H9 (cell line): ENCODE measurements around the gene MAML3. TPM values are rescaled to one million over a fixed set of nuclear protein-coding genes. Genes with fewer than 3 reads are reported as not detected.

Experiments
- DNase-seq: peaks from one replicate; pipeline ENCODE4 v3.0.0-alpha.2; 2017
- H2AFZ ChIP-seq: one replicate; pipeline ENCODE4 v1.6.1; 2013; ENCODE audit warnings: mild to moderate bottlenecking, low read length, control low read depth, moderate library complexity
- H2AK5ac ChIP-seq: 2 replicates; pipeline ENCODE4 v1.6.1; 2013; ENCODE audit warnings: low read length, control low read depth, mixed read lengths; ENCODE audit not compliant: insufficient read length
- H2BK120ac ChIP-seq: one replicate; pipeline ENCODE4 v1.6.1; 2013; ENCODE audit warnings: low read depth, mild to moderate bottlenecking, low read length, control low read depth, inconsistent platforms; ENCODE audit not compliant: poor library complexity, severe bottlenecking
- H2BK12ac ChIP-seq: 2 replicates; pipeline ENCODE4 v1.6.1; 2013; ENCODE audit warnings: low read length, control low read depth, mixed read lengths, low read depth; ENCODE audit not compliant: insufficient read length
- H2BK15ac ChIP-seq: 2 replicates; pipeline ENCODE4 v1.6.1; 2013; ENCODE audit warnings: low read depth, low read length, control low read depth
- H2BK20ac ChIP-seq: one replicate; pipeline ENCODE4 v1.6.1; 2013; ENCODE audit warnings: low read depth, mild to moderate bottlenecking, low read length, control low read depth, inconsistent platforms; ENCODE audit not compliant: poor library complexity, severe bottlenecking
- H2BK5ac ChIP-seq: 2 replicates; pipeline ENCODE4 v1.6.1; 2013; ENCODE audit warnings: low read length, control low read depth, mixed read lengths; ENCODE audit not compliant: insufficient read length
- H3K14ac ChIP-seq: 2 replicates; pipeline ENCODE4 v1.6.1; 2013; ENCODE audit warnings: low read length, control low read depth; ENCODE audit not compliant: insufficient read depth
- H3K18ac ChIP-seq: 2 replicates; pipeline ENCODE4 v1.6.1; 2013; ENCODE audit warnings: low read depth, mild to moderate bottlenecking, mixed read lengths, low read length, control low read depth; ENCODE audit not compliant: insufficient read length
- H3K23ac ChIP-seq: 2 replicates; pipeline ENCODE4 v1.6.1; 2013; ENCODE audit warnings: low read length, control low read depth, mixed read lengths, low read depth; ENCODE audit not compliant: insufficient read length
- H3K23me2 ChIP-seq: 2 replicates; pipeline ENCODE4 v1.6.1; 2013; ENCODE audit warnings: low read depth, mild to moderate bottlenecking, mixed read lengths, low read length, control low read depth; ENCODE audit not compliant: insufficient read length, poor library complexity, severe bottlenecking
- H3K27ac ChIP-seq: 2 replicates; pipeline ENCODE4 v1.5.1; 2013; ENCODE audit warnings: low read length, control low read depth, mixed read lengths, low read depth; ENCODE audit not compliant: insufficient read length
- H3K27me3 ChIP-seq: 2 replicates; pipeline ENCODE4 v1.6.1; 2013; ENCODE audit warnings: low read length, control low read depth, inconsistent platforms; ENCODE audit not compliant: insufficient read depth
- H3K4ac ChIP-seq: 2 replicates; pipeline ENCODE4 v1.6.1; 2013; ENCODE audit warnings: low read depth, mild to moderate bottlenecking, control low read depth, inconsistent platforms, low read length, moderate library complexity
- H3K4me1 ChIP-seq: 2 replicates; pipeline ENCODE4 v1.6.1; 2013; ENCODE audit warnings: low read length, control low read depth, inconsistent platforms; ENCODE audit not compliant: insufficient read depth
- H3K4me2 ChIP-seq: 2 replicates; pipeline ENCODE4 v1.6.1; 2013; ENCODE audit warnings: low read length, control low read depth, mixed read lengths; ENCODE audit not compliant: insufficient read length, insufficient read depth
- H3K56ac ChIP-seq: 2 replicates; pipeline ENCODE4 v1.6.1; 2013; ENCODE audit warnings: low read depth, mild to moderate bottlenecking, mixed read lengths, low read length, control low read depth; ENCODE audit not compliant: insufficient read length
- H3K79me1 ChIP-seq: 2 replicates; pipeline ENCODE4 v1.6.1; 2013; ENCODE audit warnings: low read depth, mild to moderate bottlenecking, moderate library complexity, low read length, control low read depth, inconsistent platforms; ENCODE audit not compliant: insufficient read depth, poor library complexity, severe bottlenecking
- H3K79me2 ChIP-seq: 2 replicates; pipeline ENCODE4 v1.6.1; 2013; ENCODE audit warnings: low read length, control low read depth, inconsistent platforms; ENCODE audit not compliant: insufficient read depth
- H3K9ac ChIP-seq: 2 replicates; pipeline ENCODE4 v1.6.1; 2013; ENCODE audit warnings: low read length, control low read depth, mixed read lengths; ENCODE audit not compliant: insufficient read length; ENCODE audit errors: extremely low read depth
- H3K9me3 ChIP-seq: one replicate; pipeline ENCODE4 v1.6.1; 2013; ENCODE audit warnings: low read depth, low read length, inconsistent platforms; ENCODE audit not compliant: control insufficient read depth
- H3T11ph ChIP-seq: one replicate; pipeline ENCODE4 v1.6.1; 2013; ENCODE audit warnings: mild to moderate bottlenecking, low read length, control low read depth, inconsistent platforms
- H4K20me1 ChIP-seq: one replicate; pipeline ENCODE4 v1.6.1; 2013; ENCODE audit not compliant: control insufficient read depth, insufficient read length, insufficient read depth
- H4K5ac ChIP-seq: 2 replicates; pipeline ENCODE4 v1.6.1; 2013; ENCODE audit warnings: low read depth, mild to moderate bottlenecking, mixed read lengths, low read length, control low read depth; ENCODE audit not compliant: insufficient read length
- H4K8ac ChIP-seq: replicated peaks from 2 replicates; pipeline ENCODE4 v1.6.1; 2013; ENCODE audit warnings: low read length, control low read depth, mixed read lengths, low read depth; ENCODE audit not compliant: insufficient read length
- H4K91ac ChIP-seq: 2 replicates; pipeline ENCODE4 v1.6.1; 2013; ENCODE audit warnings: low read depth, mild to moderate bottlenecking, moderate library complexity, mixed read lengths, low read length, control low read depth; ENCODE audit not compliant: insufficient read length
- H3K27ac Mint-ChIP-seq, 3 experiments: 2 replicates in 2 of 3; 3 replicates in 1 of 3; pipeline ENCODE4 v1.8.0; 2020 to 2021; ENCODE audit warnings: mixed read lengths in 3 of 3, mild to moderate bottlenecking in 1 of 3, moderate library complexity in 1 of 3
- H3K27me3 Mint-ChIP-seq: 2 replicates; pipeline ENCODE4 v1.8.0; 2021; ENCODE audit warnings: low read depth, mild to moderate bottlenecking, moderate library complexity, mixed read lengths
- H3K36me3 Mint-ChIP-seq, 3 experiments: 2 replicates in 2 of 3; 3 replicates in 1 of 3; pipeline ENCODE4 v1.8.0; 2020 to 2021; ENCODE audit warnings: low read depth in 3 of 3, mixed read lengths in 3 of 3; ENCODE audit not compliant: insufficient read depth in 1 of 3
- H3K4me1 Mint-ChIP-seq, 2 experiments: 2 replicates each; pipeline ENCODE4 v1.8.0; 2020; ENCODE audit warnings: mixed read lengths in 2 of 2
- H3K4me3 Mint-ChIP-seq, 2 experiments: 2 replicates in 1 of 2; 3 replicates in 1 of 2; pipeline ENCODE4 v1.8.0; 2020 to 2021; ENCODE audit warnings: mild to moderate bottlenecking in 2 of 2, mixed read lengths in 2 of 2, moderate library complexity in 1 of 2
- H3K9me3 Mint-ChIP-seq, 2 experiments: 2 replicates in 1 of 2; 3 replicates in 1 of 2; pipeline ENCODE4 v1.8.0; 2020; ENCODE audit warnings: mild to moderate bottlenecking in 2 of 2, mixed read lengths in 2 of 2, moderate library complexity in 1 of 2
- CTCF ChIP-seq: fragments of 200-600 bp; sonication (generic); conservative IDR thresholded peaks from 3 replicates; pipeline ENCODE4 v1.8.0; 2021; ENCODE audit warnings: antibody characterized with exemption, mild to moderate bottlenecking
- WGBS: extraction: QIAGEN DNeasy Blood & Tissue Kit; methylation state at CpG from one replicate; pipeline ENCODE4 v1.1.7; 2013; ENCODE audit warnings: missing lambda C conversion rate, low lambda C conversion rate, mixed read lengths; ENCODE audit not compliant: insufficient read length; ENCODE audit errors: extremely low coverage; 5-methylcytosine and 5-hydroxymethylcytosine counted together
- total RNA-seq: library from RNA; stranded (reverse); gene quantifications from 2 replicates; pipeline ENCODE4 v1.2.1, GENCODE V29; 2021

MAML3 gene
- total RNA-seq, 1 experiment from 2014 or later = 3.9 TPM

- Histone ChIP-seq H3K4me1 (peaks cover 7% of the 10 kb centered on the region; the same call in 1 of the 2 replicates), H2BK12ac (no peak overlapping the region), H3K4me2 (no peak overlapping the region), H3K9ac (no peak overlapping the region), H4K91ac (no peak overlapping the region), H3K79me2 (no peaks in the 10 kb centered on the region), H2BK20ac (no peak overlapping the region), H3K23ac (no peak overlapping the region), H2AFZ (no peak overlapping the region), H2BK15ac (no peak overlapping the region), H2BK5ac (no peak overlapping the region), H3K56ac (no peak overlapping the region), H3K4ac (no peak overlapping the region), H3K27me3 (no peaks in the 10 kb centered on the region), H4K20me1 (no peaks in the 10 kb centered on the region), H4K8ac (no peak overlapping the region), H3K27ac (no peak overlapping the region), H2BK120ac (no peak overlapping the region), H3K18ac (no peak overlapping the region), H3T11ph (no peak overlapping the region), H3K79me1 (no peaks in the 10 kb centered on the region), H2AK5ac (no peak overlapping the region), H3K14ac (no peak overlapping the region), H3K9me3 (no peaks in the 10 kb centered on the region), H3K23me2 (no peaks in the 10 kb centered on the region), H4K5ac (no peak overlapping the region)
- Mint-ChIP-seq H3K4me1 (peaks cover 86 to 95% of the 10 kb centered on the region in 2 experiments), H3K4me3 (no peak overlapping the region), H3K9me3 (no peaks in the 10 kb centered on the region; a peak in 1 of 5 replicates), H3K27ac (no peak overlapping the region), H3K36me3 (peaks cover 0 to 2% (median 0%) of the 10 kb centered on the region in 3 experiments; a peak in 1 of 7 replicates), H3K27me3 (no peaks in the 10 kb centered on the region)
- no peak for TF ChIP-seq CTCF
- no CpG with 5 or more reads among the region's 4 CpGs for WGBS
- no peak for DNase-seq
Measured at GRCh38 chr4:139851639-139852038, 302.3 kb downstream of the MAML3 start.
